CD14-positive monocyte (primary cell): ENCODE results near the gene TRHDE. TPM values are rescaled to one million over a fixed set of nuclear protein-coding genes. Genes with fewer than 3 reads are reported as not detected.

Experiments used
- DNase-seq, 3 donors: peaks; one replicate each; pipeline ENCODE4 v3.0.0-alpha.2; 2011 to 2022
- H2AFZ ChIP-seq: 2 replicates; pipeline ENCODE4 v1.6.0; 2012; ENCODE audit warnings: mild to moderate bottlenecking, low read depth, low read length, inconsistent platforms; ENCODE audit not compliant: insufficient read depth, poor library complexity, severe bottlenecking
- H3K27ac ChIP-seq, 2 donors: 1 replicate in 1 of 2; 2 replicates in 1 of 2; pipeline ENCODE4 v1.5.1; 2012 to 2013; ENCODE audit warnings: low read length in 2 of 2, control low read depth in 1 of 2, inconsistent platforms in 1 of 2, low read depth in 1 of 2, mild to moderate bottlenecking in 1 of 2
- H3K27me3 ChIP-seq, 2 donors: one replicate each; pipeline versions ENCODE4 v1.6.0 to v1.6.1; 2011 to 2013; ENCODE audit warnings: low read length in 2 of 2; ENCODE audit not compliant: control insufficient read depth in 2 of 2, insufficient read depth in 2 of 2
- H3K36me3 ChIP-seq, 2 donors: replicated peaks in 1 of 2; 1 replicate in 1 of 2; 2 replicates in 1 of 2; pipeline versions ENCODE4 v1.5.1 to v1.6.1; 2012 to 2013; ENCODE audit warnings: low read length in 2 of 2, control low read depth in 1 of 2, inconsistent platforms in 1 of 2, mild to moderate bottlenecking in 1 of 2; ENCODE audit not compliant: insufficient read depth in 2 of 2, control insufficient read depth in 1 of 2
- H3K4me1 ChIP-seq, 2 donors: 1 replicate in 1 of 2; 2 replicates in 1 of 2; pipeline versions ENCODE4 v1.5.1 to v1.6.1; 2012 to 2013; ENCODE audit warnings: low read length in 2 of 2, control low read depth in 1 of 2, inconsistent platforms in 1 of 2, mild to moderate bottlenecking in 1 of 2, moderate library complexity in 1 of 2; ENCODE audit not compliant: insufficient read depth in 2 of 2, control insufficient read depth in 1 of 2
- H3K4me2 ChIP-seq: replicated peaks from 2 replicates; pipeline ENCODE3; 2012; ENCODE audit warnings: low read length, moderate library complexity, mild to moderate bottlenecking; ENCODE audit not compliant: poor library complexity, severe bottlenecking; ENCODE audit errors: extremely low read depth
- H3K4me3 ChIP-seq, 3 experiments: fragments of 200-600 bp in 1 of 3; sonication (generic) in 1 of 3; replicated peaks in 1 of 3; 1 replicate in 2 of 3; 2 replicates in 1 of 3; pipeline ENCODE4 v1.5.1; 2011 to 2013; ENCODE audit warnings: low read length in 3 of 3, mild to moderate bottlenecking in 3 of 3, control low read depth in 2 of 3, low read depth in 2 of 3, inconsistent platforms in 1 of 3, moderate library complexity in 1 of 3
- H3K79me2 ChIP-seq: 2 replicates; pipeline ENCODE4 v1.6.0; 2012; ENCODE audit warnings: mild to moderate bottlenecking, control low read depth, inconsistent platforms, low read length, moderate library complexity; ENCODE audit not compliant: insufficient read depth
- H3K9ac ChIP-seq: 2 replicates; pipeline ENCODE4 v1.6.0; 2017; ENCODE audit warnings: low read length, mild to moderate bottlenecking; ENCODE audit not compliant: insufficient read depth, poor library complexity, severe bottlenecking
- H3K9me3 ChIP-seq, 2 donors: replicated peaks in 1 of 2; 1 replicate in 1 of 2; 2 replicates in 1 of 2; pipeline versions ENCODE4 v1.5.1 to v1.6.1; 2012 to 2013; ENCODE audit warnings: low read length in 2 of 2, control low read depth in 1 of 2; ENCODE audit not compliant: control insufficient read depth in 1 of 2, insufficient read depth in 1 of 2
- H4K20me1 ChIP-seq: 2 replicates; pipeline ENCODE4 v1.6.0; 2012; ENCODE audit warnings: mild to moderate bottlenecking, low read length, control low read depth, moderate library complexity; ENCODE audit not compliant: insufficient read depth
- H3K27ac Mint-ChIP-seq, 7 donors: one replicate each; pipeline ENCODE4 v1.8.0; 2020; ENCODE audit warnings: mild to moderate bottlenecking in 7 of 7, mixed read lengths in 7 of 7, moderate library complexity in 6 of 7, inconsistent platforms in 2 of 7
- H3K27me3 Mint-ChIP-seq, 3 donors: one replicate each; pipeline ENCODE4 v1.8.0; 2021 to 2022; ENCODE audit warnings: low read depth in 3 of 3, mild to moderate bottlenecking in 3 of 3, mixed read lengths in 3 of 3, moderate library complexity in 3 of 3, inconsistent platforms in 1 of 3
- H3K36me3 Mint-ChIP-seq, 2 donors: one replicate each; pipeline ENCODE4 v1.8.0; 2020; ENCODE audit warnings: mixed read lengths in 2 of 2, inconsistent platforms in 1 of 2, mild to moderate bottlenecking in 1 of 2
- H3K4me1 Mint-ChIP-seq: one replicate; pipeline ENCODE4 v1.8.0; 2020; ENCODE audit warnings: mild to moderate bottlenecking, mixed read lengths
- H3K4me3 Mint-ChIP-seq, 2 donors: one replicate each; pipeline ENCODE4 v1.8.0; 2020; ENCODE audit warnings: mild to moderate bottlenecking in 2 of 2, mixed read lengths in 2 of 2, moderate library complexity in 1 of 2
- H3K9me3 Mint-ChIP-seq, 7 donors: one replicate each; pipeline ENCODE4 v1.8.0; 2020 to 2022; ENCODE audit warnings: mixed read lengths in 7 of 7, mild to moderate bottlenecking in 6 of 7, moderate library complexity in 6 of 7, inconsistent platforms in 2 of 7
- WGBS: methylation state at CpG from one replicate; pipeline ENCODE4 v1.1.5; 2013; ENCODE audit warnings: missing lambda C conversion rate; ENCODE audit not compliant: insufficient coverage; 5-methylcytosine and 5-hydroxymethylcytosine counted together
- intact Hi-C, 2 donors: fragments of 100-400 bp; cut with micrococcal nuclease; formaldehyde crosslinking; loops; one replicate each; pipeline versions ENCODE4 v1.15.0 to v1.15.1; 2023
- polyA plus RNA-seq, 3 donors: library from polyadenylated mRNA; depleted of rRNA in 1 of 3; unstranded in 2 of 3; stranded (reverse) in 1 of 3; fragments of 300-500 nt in 2 of 3; fragments of >200 nt in 1 of 3; fragmentation: Illumina TruSeq in 2 of 3; gene quantifications; 1 replicate in 2 of 3; 2 replicates in 1 of 3; pipeline ENCODE4 v1.2.3, GENCODE V29; 2012 to 2021
- TF ChIP-seq, protein P1 (sequence below): fragments of 200-600 bp; IDR thresholded peaks from one replicate; pipeline ENCODE4 v1.8.0; 2022; ENCODE audit warnings: antibody characterized with exemption, mild to moderate bottlenecking

TRHDE gene
- polyA plus RNA-seq, 3 donors = not detected

DNA sequence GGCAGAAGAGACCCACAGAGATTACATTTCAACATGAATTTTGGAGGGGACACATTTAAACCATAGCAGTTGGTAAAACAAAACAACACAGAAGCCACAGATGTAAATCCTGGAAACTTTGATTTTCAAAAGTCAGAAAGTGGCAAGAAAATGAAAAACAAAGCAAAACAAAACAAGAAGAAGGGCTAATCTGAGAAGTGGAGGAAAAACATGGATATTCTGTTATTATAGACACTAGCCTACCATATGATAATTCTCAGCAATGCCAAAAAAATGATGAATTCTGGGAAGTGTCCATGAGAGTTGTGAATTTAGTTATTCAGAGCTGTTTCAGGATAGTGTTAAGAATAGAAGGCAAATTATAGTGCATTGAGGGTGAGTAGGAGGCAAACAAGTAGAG, 192.3 kb downstream of the TRHDE start:
- Mint-ChIP-seq H3K27ac (no peak overlapping the region), H3K4me1 (no peaks in the 10 kb centered on the region), H3K9me3 (peaks cover 0 to 8% (median 3%) of the 10 kb centered on the region in 7 donors), H3K4me3 (no peak overlapping the region), H3K36me3 (no peaks in the 10 kb centered on the region), H3K27me3 (no peaks in the 10 kb centered on the region)
- Histone ChIP-seq H3K27ac (no peak overlapping the region), H3K79me2 (no peaks in the 10 kb centered on the region), H3K27me3 (no peaks in the 10 kb centered on the region), H3K36me3 (no peaks in the 10 kb centered on the region), H3K4me2 (no peak overlapping the region), H3K9me3 (peaks cover 2 to 4% of the 10 kb centered on the region in 2 donors), H3K4me1 (no peaks in the 10 kb centered on the region), H3K4me3 (no peak overlapping the region), H4K20me1 (no peaks in the 10 kb centered on the region), H3K9ac (no peak overlapping the region), H2AFZ (no peak overlapping the region)
- TF ChIP-seq, protein P1, sequence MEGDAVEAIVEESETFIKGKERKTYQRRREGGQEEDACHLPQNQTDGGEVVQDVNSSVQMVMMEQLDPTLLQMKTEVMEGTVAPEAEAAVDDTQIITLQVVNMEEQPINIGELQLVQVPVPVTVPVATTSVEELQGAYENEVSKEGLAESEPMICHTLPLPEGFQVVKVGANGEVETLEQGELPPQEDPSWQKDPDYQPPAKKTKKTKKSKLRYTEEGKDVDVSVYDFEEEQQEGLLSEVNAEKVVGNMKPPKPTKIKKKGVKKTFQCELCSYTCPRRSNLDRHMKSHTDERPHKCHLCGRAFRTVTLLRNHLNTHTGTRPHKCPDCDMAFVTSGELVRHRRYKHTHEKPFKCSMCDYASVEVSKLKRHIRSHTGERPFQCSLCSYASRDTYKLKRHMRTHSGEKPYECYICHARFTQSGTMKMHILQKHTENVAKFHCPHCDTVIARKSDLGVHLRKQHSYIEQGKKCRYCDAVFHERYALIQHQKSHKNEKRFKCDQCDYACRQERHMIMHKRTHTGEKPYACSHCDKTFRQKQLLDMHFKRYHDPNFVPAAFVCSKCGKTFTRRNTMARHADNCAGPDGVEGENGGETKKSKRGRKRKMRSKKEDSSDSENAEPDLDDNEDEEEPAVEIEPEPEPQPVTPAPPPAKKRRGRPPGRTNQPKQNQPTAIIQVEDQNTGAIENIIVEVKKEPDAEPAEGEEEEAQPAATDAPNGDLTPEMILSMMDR = no peak
- no peak for DNase-seq
- intact Hi-C loops = no loop called here

DNA sequence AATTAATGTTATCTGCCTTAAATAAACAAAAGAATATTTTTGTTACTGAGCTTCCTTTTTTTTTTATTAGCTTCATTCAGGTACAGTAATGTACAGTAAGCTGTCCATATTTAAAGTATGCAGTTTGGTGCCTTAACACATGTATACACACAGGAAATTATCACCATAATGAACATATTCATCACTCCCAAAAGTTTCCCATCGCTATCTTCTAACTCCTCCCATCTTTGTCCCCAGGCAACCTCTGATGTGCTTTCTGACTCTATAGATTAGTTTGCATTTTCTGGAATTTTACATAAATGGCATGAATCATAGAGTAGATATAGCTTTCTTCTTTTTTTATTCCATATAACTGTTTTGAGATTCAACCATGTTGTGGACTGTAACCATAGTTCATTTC, 193.0 kb downstream of the TRHDE start:
- Histone ChIP-seq H3K27me3 (no peaks in the 10 kb centered on the region), H2AFZ (no peak overlapping the region), H3K27ac (no peak overlapping the region), H3K4me2 (no peak overlapping the region), H3K4me1 (no peaks in the 10 kb centered on the region), H4K20me1 (no peaks in the 10 kb centered on the region), H3K9me3 (peaks cover 0 to 4% of the 10 kb centered on the region in 2 donors), H3K9ac (no peak overlapping the region), H3K79me2 (no peaks in the 10 kb centered on the region), H3K4me3 (no peak overlapping the region), H3K36me3 (no peaks in the 10 kb centered on the region)
- Mint-ChIP-seq H3K4me3 (no peak overlapping the region), H3K4me1 (no peaks in the 10 kb centered on the region), H3K36me3 (no peaks in the 10 kb centered on the region), H3K27ac (no peak overlapping the region), H3K27me3 (no peaks in the 10 kb centered on the region), H3K9me3 (peaks cover 0 to 8% (median 3%) of the 10 kb centered on the region in 7 donors)
- DNase-seq = no peak
- intact Hi-C loops = no loop called here
- TF ChIP-seq, protein P1 = no peak
- WGBS = no CpG with 5 or more reads among the region's 1 CpG
